ENCODE measurements around the gene MYH6. TPM values are rescaled to one million over a fixed set of nuclear protein-coding genes. Genes with fewer than 3 reads are reported as not detected.
A peak's percentile ranks its signal among the peaks of the same experiment; 100 is the strongest.

Gene MYH6
- total and polyA plus RNA-seq, 2 of the 13 experiments (the other 11 are each of a cell fraction or from before 2014, with no cell fraction given): 0.01 TPM; not detected in 1

GRCh38 chr14:23380197-23380914 lies 27.7 kb downstream of the MYH6 start (continued):
- TF ChIP-seq, protein P1, sequence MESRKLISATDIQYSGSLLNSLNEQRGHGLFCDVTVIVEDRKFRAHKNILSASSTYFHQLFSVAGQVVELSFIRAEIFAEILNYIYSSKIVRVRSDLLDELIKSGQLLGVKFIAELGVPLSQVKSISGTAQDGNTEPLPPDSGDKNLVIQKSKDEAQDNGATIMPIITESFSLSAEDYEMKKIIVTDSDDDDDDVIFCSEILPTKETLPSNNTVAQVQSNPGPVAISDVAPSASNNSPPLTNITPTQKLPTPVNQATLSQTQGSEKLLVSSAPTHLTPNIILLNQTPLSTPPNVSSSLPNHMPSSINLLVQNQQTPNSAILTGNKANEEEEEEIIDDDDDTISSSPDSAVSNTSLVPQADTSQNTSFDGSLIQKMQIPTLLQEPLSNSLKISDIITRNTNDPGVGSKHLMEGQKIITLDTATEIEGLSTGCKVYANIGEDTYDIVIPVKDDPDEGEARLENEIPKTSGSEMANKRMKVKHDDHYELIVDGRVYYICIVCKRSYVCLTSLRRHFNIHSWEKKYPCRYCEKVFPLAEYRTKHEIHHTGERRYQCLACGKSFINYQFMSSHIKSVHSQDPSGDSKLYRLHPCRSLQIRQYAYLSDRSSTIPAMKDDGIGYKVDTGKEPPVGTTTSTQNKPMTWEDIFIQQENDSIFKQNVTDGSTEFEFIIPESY (CRISPR knock-in tag; IDR thresholded peaks at IDR 0.05): no peak
- TF ChIP-seq TFAP4 (IDR thresholded peaks at IDR 0.05; ENCODE audit: borderline replicate concordance, low read depth) (no peak), AKAP8 (CRISPR knock-in tag; IDR thresholded peaks at IDR 0.05) (no peak), SNAPC4 (CRISPR knock-in tag; IDR thresholded peaks at IDR 0.05) (no peak), ZNF737 (CRISPR knock-in tag; IDR thresholded peaks at IDR 0.05; ENCODE audit: borderline replicate concordance) (no peak), CERS6 (CRISPR knock-in tag; IDR thresholded peaks at IDR 0.05) (0 out of 2 replicates have a peak, but pooled peaks have one; percentile 29), ZNF331 (CRISPR knock-in tag; IDR thresholded peaks at IDR 0.05) (no peak), EP300 (IDR thresholded peaks at IDR 0.05; ENCODE audit: low read depth in 2 of 2, low read length in 2 of 2) (no peak), EP300 (CRISPR knock-in tag; IDR thresholded peaks at IDR 0.05; ENCODE audit: borderline replicate concordance) (no peak), ARNT2 (CRISPR knock-in tag; IDR thresholded peaks at IDR 0.05; ENCODE audit: low read depth) (peak; percentile 11; the same call in 1 of the 2 replicates), ZBTB7B (CRISPR knock-in tag; IDR thresholded peaks at IDR 0.05) (no peak), FOXC1 (CRISPR knock-in tag; IDR thresholded peaks at IDR 0.05; ENCODE audit: borderline replicate concordance) (0 out of 2 replicates have a peak, but pooled peaks have one; percentile 7), ZNF230 (CRISPR knock-in tag; IDR thresholded peaks at IDR 0.05) (0 out of 2 replicates have a peak, but pooled peaks have one; percentile 21), ZFP82 (CRISPR knock-in tag; IDR thresholded peaks at IDR 0.05; ENCODE audit: borderline replicate concordance) (no peak), ZBTB49 (CRISPR knock-in tag; IDR thresholded peaks at IDR 0.05; ENCODE audit: borderline replicate concordance) (no peak), ZNF430 (CRISPR knock-in tag; IDR thresholded peaks at IDR 0.05) (no peak; the same call in 1 of the 2 replicates), ZNF263 (CRISPR knock-in tag; IDR thresholded peaks at IDR 0.05) (no peak), SOX5 (CRISPR knock-in tag; IDR thresholded peaks at IDR 0.05; ENCODE audit: borderline replicate concordance) (no peak)
